Measurements from ENCODE around the gene SPTLC1. TPM values are rescaled to one million over a fixed set of nuclear protein-coding genes. Genes with fewer than 3 reads are reported as not detected.

The SPTLC1 gene
- total RNA-seq, 1 experiment from 2014 or later = 58.8 TPM

DNA sequence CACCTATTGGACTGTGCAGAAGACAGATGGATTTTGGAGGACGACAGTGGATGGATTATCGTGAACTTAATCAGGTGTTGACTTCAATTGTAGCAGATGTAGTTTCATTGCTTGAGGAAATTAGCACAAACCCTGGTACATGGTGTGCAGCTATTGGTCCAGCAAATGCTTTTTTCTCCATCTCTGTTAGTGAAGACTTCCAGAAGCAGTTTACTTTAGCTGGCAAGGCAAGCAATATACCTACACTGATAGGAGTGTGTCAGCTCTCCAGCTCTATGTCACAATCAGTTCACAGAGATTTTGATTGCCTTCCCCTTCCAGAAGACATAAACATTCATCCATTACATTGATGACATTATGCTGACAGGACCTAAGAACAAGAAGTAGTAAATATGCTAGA, 129.5 kb downstream of the SPTLC1 start:
- Histone ChIP-seq H3K9me3 (ENCODE audit: control insufficient read depth, insufficient read depth, low read depth, low read length) (no peaks in the 10 kb centered on the region), H3K4me1 (ENCODE audit: control insufficient read depth, insufficient read depth, low read length) (no peaks in the 10 kb centered on the region), H3K27me3 (ENCODE audit: control insufficient read depth, insufficient read depth, low read length) (no peaks in the 10 kb centered on the region), H3K36me3 (ENCODE audit: control insufficient read depth, insufficient read depth, low read length) (no peaks in the 10 kb centered on the region), H3K27ac (ENCODE audit: low read length) (no peak overlapping the region), H3K4me3 (ENCODE audit: low read depth in 2 of 2, low read length in 2 of 2) (no peak overlapping the region)
- no TSS peak for BruUV-seq (replicated peaks)
- intact Hi-C loops (cut with micrococcal nuclease; ENCODE audit: unreplicated experiment) (no loop called here), in situ Hi-C loops (cut with HindIII; ENCODE audit: low pct_unique_long_range_greater_than_20kb, low sequenced_read_pairs) (no loop called here)
- ATAC-seq (no peak), DNase-seq (ENCODE audit: low read depth, low spot score) (no peak)
- ChIA-PET CTCF (no interaction called here), POLR2A (no interaction called here)
- TF ChIP-seq, protein P1, sequence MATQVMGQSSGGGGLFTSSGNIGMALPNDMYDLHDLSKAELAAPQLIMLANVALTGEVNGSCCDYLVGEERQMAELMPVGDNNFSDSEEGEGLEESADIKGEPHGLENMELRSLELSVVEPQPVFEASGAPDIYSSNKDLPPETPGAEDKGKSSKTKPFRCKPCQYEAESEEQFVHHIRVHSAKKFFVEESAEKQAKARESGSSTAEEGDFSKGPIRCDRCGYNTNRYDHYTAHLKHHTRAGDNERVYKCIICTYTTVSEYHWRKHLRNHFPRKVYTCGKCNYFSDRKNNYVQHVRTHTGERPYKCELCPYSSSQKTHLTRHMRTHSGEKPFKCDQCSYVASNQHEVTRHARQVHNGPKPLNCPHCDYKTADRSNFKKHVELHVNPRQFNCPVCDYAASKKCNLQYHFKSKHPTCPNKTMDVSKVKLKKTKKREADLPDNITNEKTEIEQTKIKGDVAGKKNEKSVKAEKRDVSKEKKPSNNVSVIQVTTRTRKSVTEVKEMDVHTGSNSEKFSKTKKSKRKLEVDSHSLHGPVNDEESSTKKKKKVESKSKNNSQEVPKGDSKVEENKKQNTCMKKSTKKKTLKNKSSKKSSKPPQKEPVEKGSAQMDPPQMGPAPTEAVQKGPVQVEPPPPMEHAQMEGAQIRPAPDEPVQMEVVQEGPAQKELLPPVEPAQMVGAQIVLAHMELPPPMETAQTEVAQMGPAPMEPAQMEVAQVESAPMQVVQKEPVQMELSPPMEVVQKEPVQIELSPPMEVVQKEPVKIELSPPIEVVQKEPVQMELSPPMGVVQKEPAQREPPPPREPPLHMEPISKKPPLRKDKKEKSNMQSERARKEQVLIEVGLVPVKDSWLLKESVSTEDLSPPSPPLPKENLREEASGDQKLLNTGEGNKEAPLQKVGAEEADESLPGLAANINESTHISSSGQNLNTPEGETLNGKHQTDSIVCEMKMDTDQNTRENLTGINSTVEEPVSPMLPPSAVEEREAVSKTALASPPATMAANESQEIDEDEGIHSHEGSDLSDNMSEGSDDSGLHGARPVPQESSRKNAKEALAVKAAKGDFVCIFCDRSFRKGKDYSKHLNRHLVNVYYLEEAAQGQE (IDR thresholded peaks at IDR 0.05; ENCODE audit: insufficient read depth in 1 of 2, low read depth in 2 of 2, low read length in 1 of 2) = no peak
- TF ChIP-seq, protein P2, sequence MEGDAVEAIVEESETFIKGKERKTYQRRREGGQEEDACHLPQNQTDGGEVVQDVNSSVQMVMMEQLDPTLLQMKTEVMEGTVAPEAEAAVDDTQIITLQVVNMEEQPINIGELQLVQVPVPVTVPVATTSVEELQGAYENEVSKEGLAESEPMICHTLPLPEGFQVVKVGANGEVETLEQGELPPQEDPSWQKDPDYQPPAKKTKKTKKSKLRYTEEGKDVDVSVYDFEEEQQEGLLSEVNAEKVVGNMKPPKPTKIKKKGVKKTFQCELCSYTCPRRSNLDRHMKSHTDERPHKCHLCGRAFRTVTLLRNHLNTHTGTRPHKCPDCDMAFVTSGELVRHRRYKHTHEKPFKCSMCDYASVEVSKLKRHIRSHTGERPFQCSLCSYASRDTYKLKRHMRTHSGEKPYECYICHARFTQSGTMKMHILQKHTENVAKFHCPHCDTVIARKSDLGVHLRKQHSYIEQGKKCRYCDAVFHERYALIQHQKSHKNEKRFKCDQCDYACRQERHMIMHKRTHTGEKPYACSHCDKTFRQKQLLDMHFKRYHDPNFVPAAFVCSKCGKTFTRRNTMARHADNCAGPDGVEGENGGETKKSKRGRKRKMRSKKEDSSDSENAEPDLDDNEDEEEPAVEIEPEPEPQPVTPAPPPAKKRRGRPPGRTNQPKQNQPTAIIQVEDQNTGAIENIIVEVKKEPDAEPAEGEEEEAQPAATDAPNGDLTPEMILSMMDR (IDR thresholded peaks at IDR 0.05) = no peak

Other genes starting within 250 kb of the SPTLC1 start
- gene ROR2, start 165.2 kb downstream of the SPTLC1 start, total RNA-seq (2021; ENCODE audit: unreplicated experiment) = 5.9 TPM
- gene IARS1, start 178.3 kb upstream of the SPTLC1 start, total RNA-seq (2021; ENCODE audit: unreplicated experiment) = 116 TPM
- gene NOL8, start 209.9 kb upstream of the SPTLC1 start, total RNA-seq (2021; ENCODE audit: unreplicated experiment) = 30.6 TPM
- gene CENPP, start 210.5 kb upstream of the SPTLC1 start, total RNA-seq (2021; ENCODE audit: unreplicated experiment) = 6.7 TPM

Data from Panc1 (cell line).